ENCODE results near the gene CDR2. TPM values are rescaled to one million over a fixed set of nuclear protein-coding genes. Genes with fewer than 3 reads are reported as not detected.

CDR2 gene
- total and polyA plus RNA-seq, 9 of the 15 experiments (the other 6 are each of a cell fraction or from before 2014, with no cell fraction given): 4.6 to 30.3 (median 19.9) TPM

GRCh38 chr16:22388101-22388644 is 13.8 kb upstream of the CDR2 start:
- ATAC-seq (peak; percentile 65), FAIRE-seq (peak; percentile 19), DNase-seq (ENCODE audit: extremely low read depth in 1 of 4, low spot score in 3 of 4) (no peak)
- H3K36me3 ChIP-seq (ENCODE audit: control insufficient read depth, insufficient read depth, low read length): no peaks in the 10 kb centered on the region
- H3K27me3 ChIP-seq (ENCODE audit: control insufficient read depth in 2 of 2, insufficient read depth in 2 of 2, low read length in 2 of 2): no peaks in the 10 kb centered on the region
- H4K20me1 ChIP-seq (replicated peaks; ENCODE audit: control insufficient read depth, insufficient read depth, low read length): no peaks in the 10 kb centered on the region
- intact Hi-C loops (cut with micrococcal nuclease) (no loop called here), in situ Hi-C loops (cut with MboI) (loop anchor here (25.0 kb wide), 1 partner anchor 476 kb away; no protein-coding TSS in a partner anchor)
- WGBS (ENCODE audit: insufficient coverage, low coverage, missing lambda C conversion rate): 63% methylated on average over 3 of the region's 3 CpGs
- no peak overlapping the region for H3K9ac ChIP-seq (ENCODE audit: insufficient read depth in 1 of 2, low read depth in 2 of 2, low read length in 2 of 2)
- H3K4me1 ChIP-seq (replicated peaks in 1 of 2; ENCODE audit: control insufficient read depth in 2 of 2, insufficient read depth in 2 of 2, low read length in 2 of 2): peaks cover 4 to 12% of the 10 kb centered on the region in 2 experiments; a peak in 4 of 5 replicates
- no peak overlapping the region for H3K4me3 ChIP-seq
- ChIA-PET CTCF (ENCODE audit: low intra/inter-chr PET ratio) (no interaction called here), POLR2A (interaction anchor here (0.6 to 2.1 kb wide), 5 partner anchors 12 to 69 kb away, joined by 3 to 7 read pairs (median 6); no protein-coding TSS in a partner anchor)
- no peak overlapping the region for H2AFZ ChIP-seq (ENCODE audit: low read depth, low read length)
- H3K4me2 ChIP-seq (ENCODE audit: insufficient read depth, low read length): no peak overlapping the region; the same call in 1 of the 2 replicates
- no peak overlapping the region for H3K27ac ChIP-seq (ENCODE audit: extremely low read depth, low read depth, low read length)
- H3K9me1 ChIP-seq (ENCODE audit: control insufficient read depth, insufficient read depth, low read length): no peaks in the 10 kb centered on the region
- H3K9me3 ChIP-seq (replicated peaks; ENCODE audit: control insufficient read depth, insufficient read depth, low read depth, low read length): no peaks in the 10 kb centered on the region
- H3K79me2 ChIP-seq (ENCODE audit: control insufficient read depth, insufficient read depth, low read length): no peaks in the 10 kb centered on the region
- BruUV-seq (replicated peaks): no TSS peak
- TF ChIP-seq TCF3 (CRISPR knock-in tag; IDR thresholded peaks at IDR 0.05) (peak; percentile 60), ZSCAN32 (CRISPR knock-in tag; IDR thresholded peaks at IDR 0.05) (no peak), NFIC (IDR thresholded peaks at IDR 0.05) (peak; percentile 33; the same call in 1 of the 2 replicates), FOXP1 (CRISPR knock-in tag; IDR thresholded peaks at IDR 0.05) (no peak), ZNF134 (CRISPR knock-in tag; conservative IDR thresholded peaks at IDR 0.05) (no peak), CCNT2 (IDR thresholded peaks at IDR 0.05; ENCODE audit: borderline replicate concordance, extremely low read depth, insufficient read length, low read depth, low read length) (no peak), SOX6 (IDR thresholded peaks at IDR 0.05) (0 out of 2 replicates have a peak, but pooled peaks have one; percentile 13), PATZ1 (CRISPR knock-in tag; IDR thresholded peaks at IDR 0.05; ENCODE audit: borderline replicate concordance) (no peak), ZNF79 (CRISPR knock-in tag; IDR thresholded peaks at IDR 0.05; ENCODE audit: low read depth) (no peak), ATF3 (IDR thresholded peaks at IDR 0.05) (peak; percentile 66; the same call in 1 of the 2 replicates), ATF3 (CRISPR knock-in tag; conservative IDR thresholded peaks at IDR 0.05) (no peak), ZNF717 (CRISPR knock-in tag; IDR thresholded peaks at IDR 0.05) (no peak), BRD4 (IDR thresholded peaks at IDR 0.05) (no peak), HMG20B (CRISPR knock-in tag; IDR thresholded peaks at IDR 0.05) (no peak), CGGBP1 (CRISPR knock-in tag; IDR thresholded peaks at IDR 0.05) (no peak), FOXP4 (CRISPR knock-in tag; IDR thresholded peaks at IDR 0.05; ENCODE audit: borderline replicate concordance) (no peak), ARID1B (IDR thresholded peaks at IDR 0.05) (peak; percentile 66)
